LNCAP (cell line): ENCODE results near the gene FLOT1.

Source experiments
- CTCF ChIP-seq: fragments of 450-650 bp; IDR thresholded peaks from 2 replicates; pipeline ENCODE4 v1.5.1; 2017; ENCODE audit warnings: mild to moderate bottlenecking

The FLOT1 gene

DNA sequence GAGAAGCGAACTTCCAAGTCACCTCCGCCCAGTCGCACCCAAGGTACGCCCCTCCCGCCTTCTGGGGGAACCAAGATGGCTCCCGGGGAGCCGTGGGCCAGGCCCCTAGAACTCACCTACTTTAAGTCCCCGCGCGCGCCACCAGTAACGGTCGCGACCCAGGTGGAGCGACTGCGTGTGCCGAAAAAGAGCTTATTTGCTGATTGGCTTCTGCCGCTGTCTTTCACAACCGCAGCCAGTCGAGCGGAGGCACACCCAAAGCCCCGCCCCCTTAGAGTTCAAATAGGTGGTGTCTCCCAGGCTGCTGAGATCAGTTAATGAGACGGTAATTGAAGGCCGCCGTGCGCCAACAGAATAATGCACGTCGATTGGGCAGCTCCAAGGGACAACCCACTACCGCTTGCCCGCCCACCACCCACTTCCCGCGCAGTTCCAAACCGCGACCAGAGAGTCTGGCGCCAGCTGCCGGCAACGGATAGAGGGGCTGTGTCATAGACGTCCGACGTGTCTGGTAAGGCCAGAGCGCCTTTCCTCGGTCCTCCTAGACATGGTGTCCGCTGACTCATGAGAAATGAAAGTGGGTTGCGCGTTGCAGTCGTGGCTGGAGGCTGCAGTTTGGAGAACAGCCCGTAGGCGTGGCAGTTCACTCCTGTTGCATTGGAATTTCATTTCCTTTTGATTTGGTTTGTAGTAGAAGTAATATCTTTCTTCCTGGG is 25.2 kb downstream of the FLOT1 start, which contains the start of gene MDC1:
Gene MDC1, minus strand, starts transcription at position 153 of the 716 bp plus-strand sequence. CDS start 2,106 bp downstream, outside the sequence.
- no peak for TF ChIP-seq CTCF

- no peak for TF ChIP-seq CTCF
These were observed 25.7 kb downstream of the FLOT1 start for GRCh38 chr6:30716879-30717128.

- TF ChIP-seq CTCF: no peak
These were observed 28.2 kb downstream of the FLOT1 start for GRCh38 chr6:30714263-30714662.

- TF ChIP-seq CTCF: no peak
These were observed 30.0 kb downstream of the FLOT1 start for GRCh38 chr6:30712441-30712945.

- no peak for TF ChIP-seq CTCF
These were observed 30.6 kb downstream of the FLOT1 start for GRCh38 chr6:30711758-30712380.

DNA sequence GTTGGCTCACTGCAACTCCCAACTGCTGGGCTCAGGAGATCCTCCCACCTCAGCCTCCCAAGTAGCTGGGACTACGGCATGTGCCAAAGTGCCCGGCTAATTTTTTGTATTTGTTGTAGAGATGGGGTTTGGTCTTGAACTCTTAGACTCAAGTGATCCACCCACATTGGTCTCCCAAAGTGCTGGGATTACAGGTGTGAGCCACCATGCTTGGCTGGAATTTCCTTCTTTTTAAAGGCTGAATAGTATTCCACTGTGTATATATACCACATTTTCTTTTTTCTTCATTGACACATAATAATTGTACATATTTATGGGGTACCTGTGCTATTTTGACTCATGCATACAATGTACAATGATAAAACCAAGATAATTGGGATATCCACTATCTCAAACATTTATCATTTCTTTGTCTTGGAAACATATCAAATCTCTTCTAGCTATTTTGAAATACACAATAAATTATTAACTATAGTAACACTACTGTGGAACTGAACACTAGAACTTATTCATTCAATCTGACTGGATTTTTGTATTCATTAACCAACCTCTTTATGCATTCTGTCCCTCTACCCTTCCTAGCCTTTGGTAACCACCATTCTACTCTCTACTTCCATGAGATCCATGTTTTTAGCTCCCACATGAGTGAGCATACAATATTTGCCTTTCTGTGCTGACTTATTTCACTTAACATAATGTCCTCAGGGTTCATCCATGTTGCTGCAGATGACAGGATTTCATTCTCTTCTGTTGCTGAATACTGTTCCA is 33.2 kb downstream of the FLOT1 start:
- TF ChIP-seq CTCF: no peak

- no peak for TF ChIP-seq CTCF
These were observed 35.1 kb downstream of the FLOT1 start for GRCh38 chr6:30707281-30707850.
